SH-SY5Y (cell line): ENCODE data around the gene RAX.

ENCODE experiments used
- GATA2 ChIP-seq: IDR thresholded peaks from 2 replicates; pipeline ENCODE4 v1.6.1; 2011; ENCODE audit warnings: mild to moderate bottlenecking, low read depth, low read length
- GATA3 ChIP-seq: IDR thresholded peaks from 2 replicates; pipeline ENCODE4 v1.6.1; 2011; ENCODE audit warnings: low read depth, mild to moderate bottlenecking, low read length, moderate library complexity

GRCh38 chr18:59246796-59247195 lies 26.5 kb downstream of the RAX start:
- no peak for TF ChIP-seq GATA2
- TF ChIP-seq GATA3 = no peak
